NCI-H510A treated with DMSO at 0.1 percent for 48 hours (cell line): Measurements from ENCODE around the gene ME1.
"Not testable (repeated sequence)": the region's sequence is repeated elsewhere in the genome, so short reads cannot be mapped to it uniquely, and the experiment has no call there.

Experiments
- DNase-seq: peaks from one replicate; lab custom pipeline; 2025; lab: John Stamatoyannopoulos, UW

ME1 gene

DNA sequence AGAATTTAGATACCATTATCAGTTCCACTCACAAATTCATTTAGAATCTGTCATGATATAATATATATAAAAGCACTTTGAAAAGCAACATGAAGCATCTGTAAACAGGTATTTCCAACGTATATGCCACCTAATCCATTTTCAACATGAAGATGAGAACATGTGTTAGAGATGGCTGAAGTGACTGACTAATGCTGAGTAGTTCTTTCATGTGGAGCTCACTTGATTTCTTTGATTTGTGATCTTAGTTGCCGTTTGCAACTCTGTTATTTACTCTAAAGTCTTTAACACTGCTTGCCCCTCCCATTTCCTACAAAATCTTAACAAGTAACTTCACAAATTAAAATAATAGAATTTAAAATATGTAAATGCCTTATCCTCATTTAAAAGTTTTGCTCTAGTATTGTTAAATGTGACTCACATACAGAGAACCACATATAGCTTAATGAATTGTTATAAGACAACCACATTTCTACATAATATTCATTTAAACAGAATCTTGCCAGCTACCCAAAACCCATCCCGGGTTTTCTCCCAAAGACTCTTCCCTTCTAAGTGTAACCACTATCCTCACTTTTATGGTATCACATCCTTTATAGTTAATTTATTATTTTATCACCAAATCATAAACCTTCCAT lies 78.3 kb downstream of the ME1 start:
- DNase-seq = no peak

DNA sequence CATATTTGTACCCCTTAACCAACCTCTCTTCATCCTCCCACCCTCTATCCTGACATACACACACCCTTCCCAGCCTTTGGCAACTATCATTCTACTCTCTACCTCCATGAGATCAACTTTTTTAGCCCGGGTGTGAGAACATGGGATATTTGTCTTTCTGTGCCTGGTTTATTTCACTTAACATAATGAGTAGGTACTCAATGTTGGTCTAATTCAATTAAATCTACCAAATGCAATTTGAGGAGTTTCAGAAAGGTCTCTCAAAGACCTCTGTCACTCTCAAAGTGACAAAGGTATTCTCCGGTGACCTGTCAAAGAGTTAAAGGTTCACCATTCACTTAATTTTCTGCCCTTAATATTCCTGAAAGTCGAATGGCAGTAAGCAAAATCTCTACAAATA lies 87.7 kb downstream of the ME1 start:
- no peak for DNase-seq

DNA sequence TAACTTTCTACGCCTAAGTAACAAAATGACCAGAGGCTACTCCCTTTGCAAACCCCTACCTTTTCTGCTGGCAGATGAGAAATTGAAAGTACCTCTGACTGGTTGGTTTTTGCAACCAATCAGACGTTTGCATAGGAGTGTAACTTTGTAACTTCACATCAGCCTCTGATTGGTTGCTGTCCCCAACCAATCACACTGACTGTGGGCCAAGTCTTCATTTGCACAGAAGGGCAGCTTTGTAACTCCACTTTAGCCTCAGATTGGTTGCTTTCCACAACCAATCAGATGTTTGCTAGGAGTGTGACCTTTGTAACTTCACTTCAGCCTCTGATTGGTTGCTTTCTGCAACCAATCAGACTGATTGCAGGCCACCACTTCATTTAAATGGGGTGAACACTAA lies 89.1 kb downstream of the ME1 start:
- DNase-seq = no peak

DNA sequence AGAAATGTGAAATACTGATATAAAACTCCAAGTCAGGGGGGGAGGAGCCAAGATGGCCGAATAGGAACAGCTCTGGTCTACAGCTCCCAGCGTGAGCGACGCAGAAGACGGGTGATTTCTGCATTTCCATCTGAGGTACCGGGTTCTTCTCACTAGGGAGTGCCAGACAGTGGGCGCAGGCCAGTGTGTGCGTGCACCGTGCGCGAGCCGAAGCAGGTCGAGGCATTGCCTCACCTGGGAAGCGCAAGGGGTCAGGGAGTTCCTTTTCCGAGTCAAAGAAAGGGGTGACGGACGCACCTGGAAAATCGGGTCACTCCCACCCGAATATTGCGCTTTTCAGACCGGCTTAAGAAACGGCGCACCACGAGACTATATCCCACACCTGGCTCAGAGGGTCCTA lies 96.9 kb downstream of the ME1 start:
- not testable (repeated sequence) for DNase-seq

DNA sequence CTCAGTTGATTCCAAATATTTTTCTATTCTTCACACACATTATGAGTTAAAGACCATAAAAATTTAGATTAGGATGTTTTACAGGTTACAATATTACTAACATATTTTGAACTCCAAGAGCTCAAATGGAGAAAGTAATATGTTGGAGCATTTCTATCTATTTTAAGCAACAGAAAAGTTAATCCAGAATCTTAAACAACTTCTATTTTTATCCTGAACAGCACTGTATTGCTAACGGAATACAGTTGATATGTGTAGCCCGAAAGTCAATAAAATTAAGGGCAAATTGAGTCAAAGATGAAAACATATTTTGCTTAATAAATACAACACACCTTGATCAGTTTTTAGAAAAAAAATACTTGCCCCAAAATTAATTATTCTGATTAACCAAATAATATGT lies 97.4 kb downstream of the ME1 start:
- no peak for DNase-seq

DNA sequence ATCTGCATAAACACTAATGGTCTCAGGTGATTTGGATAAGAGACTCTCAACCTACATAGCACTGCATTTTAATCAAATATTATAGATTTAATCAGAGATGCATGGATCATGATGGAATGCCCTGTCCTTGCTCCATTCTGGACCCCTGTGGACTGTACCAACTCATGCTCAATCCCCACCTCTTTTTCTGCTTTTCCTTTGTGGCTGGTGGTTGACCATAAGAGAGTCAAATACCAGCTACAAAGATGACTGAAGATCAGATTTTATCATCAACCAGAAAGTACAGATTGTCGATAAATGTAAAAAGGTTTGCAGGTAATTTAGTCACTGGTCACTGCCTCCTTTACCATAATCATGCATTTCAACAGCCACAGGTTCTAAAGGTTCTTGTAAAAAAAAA lies 116.2 kb downstream of the ME1 start:
- no peak for DNase-seq

DNA sequence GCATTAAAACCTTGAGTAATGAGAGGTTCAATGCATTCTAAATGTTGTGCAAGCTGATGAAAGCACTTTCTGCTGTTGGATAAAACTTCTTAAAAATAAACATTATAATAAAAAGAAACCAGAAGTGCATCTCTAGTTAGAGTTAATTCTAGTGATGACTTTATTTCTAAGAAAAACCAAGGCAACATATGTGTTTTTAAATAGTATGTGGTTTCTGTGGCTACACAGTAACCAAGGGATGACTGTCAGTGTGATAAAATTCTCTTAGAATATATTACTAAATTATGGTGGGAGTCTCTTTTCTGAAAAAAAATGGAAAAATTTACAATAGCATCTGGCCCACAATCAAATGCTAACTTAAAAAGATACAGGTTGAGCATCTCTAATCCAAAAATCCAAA lies 117.0 kb downstream of the ME1 start:
- DNase-seq = no peak

DNA sequence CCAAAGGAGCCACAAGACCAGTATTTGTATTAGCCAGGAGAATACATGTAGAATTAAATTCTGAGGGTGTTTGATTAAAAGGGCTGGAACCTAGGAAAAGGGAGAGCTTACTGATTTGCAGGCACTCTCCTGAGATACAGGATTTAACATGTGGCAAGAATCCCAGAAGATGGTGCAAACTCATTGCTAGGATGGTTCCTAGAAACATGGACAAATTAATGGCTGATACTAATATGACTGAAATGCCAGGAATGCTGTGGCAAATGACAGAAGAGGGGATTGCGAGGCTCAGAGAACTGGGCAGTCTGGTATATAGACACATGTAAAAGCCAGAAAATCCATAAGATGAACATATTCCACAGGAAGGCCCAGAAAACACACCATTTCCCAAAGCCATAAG lies 119.6 kb downstream of the ME1 start:
- DNase-seq = no peak

DNA sequence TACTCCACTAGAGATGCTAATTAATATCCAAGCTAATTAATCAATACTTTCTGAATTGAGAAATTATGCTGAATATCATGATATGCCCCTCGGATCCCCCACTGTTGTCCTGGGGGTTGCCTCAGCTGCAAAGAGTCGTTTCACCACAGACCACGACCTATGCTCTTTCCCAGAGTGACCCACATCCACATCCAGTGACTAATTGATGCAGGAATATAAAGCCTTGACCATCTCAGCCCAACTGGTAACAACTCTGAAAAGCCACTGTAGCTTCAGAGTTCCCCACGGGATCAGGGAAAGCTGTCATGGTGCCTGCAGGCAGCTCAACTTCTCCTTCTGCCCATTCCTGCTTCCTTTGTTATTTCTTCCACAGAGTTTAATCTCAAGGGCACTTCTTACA lies 120.8 kb downstream of the ME1 start:
- no peak for DNase-seq

DNA sequence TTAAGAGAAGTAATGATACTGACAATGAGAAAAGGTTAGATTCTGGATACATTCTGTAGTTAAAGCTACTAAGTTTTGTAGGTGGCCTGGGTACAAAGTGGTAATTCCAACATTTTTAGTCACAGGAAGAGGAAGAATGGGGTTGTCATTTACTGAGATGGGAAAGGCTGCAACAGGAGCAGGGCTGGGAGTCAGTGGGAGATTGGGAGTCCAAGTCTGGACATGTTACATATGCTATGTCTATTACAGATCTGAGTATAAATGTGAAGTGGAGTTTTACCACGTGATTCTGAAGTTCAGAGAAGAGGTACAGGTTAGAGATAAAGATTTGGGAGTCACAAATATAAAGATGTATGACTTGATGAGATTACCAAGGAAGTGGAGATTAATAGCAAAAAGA lies 121.5 kb downstream of the ME1 start:
- DNase-seq = no peak

DNA sequence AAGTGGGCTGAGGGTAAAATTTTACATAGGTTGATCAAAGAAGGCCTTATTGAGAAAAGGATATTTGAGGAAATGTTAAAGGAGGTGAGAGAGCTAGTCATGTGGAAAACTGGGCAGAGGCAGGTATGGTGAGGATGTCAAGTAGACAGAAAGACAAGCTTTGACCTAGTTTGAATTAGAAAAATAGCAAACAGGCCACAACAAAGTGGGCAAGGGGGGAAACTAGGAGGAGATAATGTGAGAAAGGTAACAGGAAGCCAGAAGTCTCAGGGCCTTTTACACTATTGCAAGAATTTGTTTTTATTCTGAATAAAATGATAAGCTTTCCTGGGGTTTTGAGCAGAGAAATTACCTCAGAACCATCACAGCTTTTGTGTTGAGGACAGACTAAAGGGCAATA lies 122.0 kb downstream of the ME1 start:
- no peak for DNase-seq

DNA sequence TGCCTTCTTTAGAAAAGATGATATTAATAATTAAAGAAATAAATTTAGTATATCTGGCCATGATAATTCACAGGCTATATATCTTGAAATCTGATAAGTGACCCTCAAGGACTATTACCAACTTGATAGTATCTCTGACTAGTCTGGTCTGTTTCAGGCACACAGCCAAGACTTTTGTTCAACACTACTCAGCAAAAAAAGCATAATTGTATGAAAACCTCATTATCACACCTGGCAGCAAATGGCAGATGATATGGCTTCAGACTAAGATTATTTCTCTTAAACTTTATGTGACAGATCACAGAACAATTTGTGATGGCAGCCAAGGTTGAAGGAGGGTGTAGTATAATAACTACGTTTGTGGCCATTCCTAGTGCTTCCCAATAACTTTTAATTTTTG lies 123.0 kb downstream of the ME1 start:
- no peak for DNase-seq

DNA sequence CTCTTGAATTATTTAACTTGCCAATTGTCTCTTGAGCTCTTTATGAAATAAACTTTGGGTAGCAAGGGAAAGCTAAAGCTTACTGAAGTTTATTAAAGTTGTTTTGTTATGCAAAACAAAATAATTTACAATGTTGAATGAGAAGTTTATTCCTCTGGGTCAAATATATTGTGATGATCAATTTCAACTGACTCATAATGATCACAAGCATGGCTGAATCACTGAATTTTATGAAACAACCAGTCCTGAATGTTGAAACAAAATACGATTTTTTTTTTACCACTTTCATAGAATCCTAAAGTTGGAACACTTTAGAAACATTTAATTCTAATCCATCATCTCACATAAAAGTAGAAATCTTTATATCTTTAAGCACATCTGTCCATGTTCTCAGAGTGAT lies 127.4 kb downstream of the ME1 start:
- no peak for DNase-seq

DNA sequence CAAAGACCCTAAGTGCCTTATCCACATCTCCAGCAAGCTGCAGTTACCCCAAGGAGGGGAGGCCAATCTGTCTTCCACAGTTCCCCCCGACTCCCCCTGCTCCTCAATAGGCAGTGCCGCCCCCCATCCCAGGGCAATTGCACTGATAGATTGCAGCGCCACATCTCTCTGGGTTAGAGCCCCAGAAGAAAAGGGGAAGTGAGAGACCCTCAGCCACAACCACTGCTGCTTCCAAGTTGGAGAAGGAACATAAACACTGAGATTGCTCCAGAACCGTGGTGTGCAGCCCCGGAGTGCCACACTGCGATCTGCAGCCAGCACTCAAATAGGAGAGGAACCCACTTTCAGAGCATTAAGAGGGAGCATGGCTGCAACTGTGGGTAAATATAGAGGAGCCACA lies 136.2 kb downstream of the ME1 start:
- DNase-seq = no peak

DNA sequence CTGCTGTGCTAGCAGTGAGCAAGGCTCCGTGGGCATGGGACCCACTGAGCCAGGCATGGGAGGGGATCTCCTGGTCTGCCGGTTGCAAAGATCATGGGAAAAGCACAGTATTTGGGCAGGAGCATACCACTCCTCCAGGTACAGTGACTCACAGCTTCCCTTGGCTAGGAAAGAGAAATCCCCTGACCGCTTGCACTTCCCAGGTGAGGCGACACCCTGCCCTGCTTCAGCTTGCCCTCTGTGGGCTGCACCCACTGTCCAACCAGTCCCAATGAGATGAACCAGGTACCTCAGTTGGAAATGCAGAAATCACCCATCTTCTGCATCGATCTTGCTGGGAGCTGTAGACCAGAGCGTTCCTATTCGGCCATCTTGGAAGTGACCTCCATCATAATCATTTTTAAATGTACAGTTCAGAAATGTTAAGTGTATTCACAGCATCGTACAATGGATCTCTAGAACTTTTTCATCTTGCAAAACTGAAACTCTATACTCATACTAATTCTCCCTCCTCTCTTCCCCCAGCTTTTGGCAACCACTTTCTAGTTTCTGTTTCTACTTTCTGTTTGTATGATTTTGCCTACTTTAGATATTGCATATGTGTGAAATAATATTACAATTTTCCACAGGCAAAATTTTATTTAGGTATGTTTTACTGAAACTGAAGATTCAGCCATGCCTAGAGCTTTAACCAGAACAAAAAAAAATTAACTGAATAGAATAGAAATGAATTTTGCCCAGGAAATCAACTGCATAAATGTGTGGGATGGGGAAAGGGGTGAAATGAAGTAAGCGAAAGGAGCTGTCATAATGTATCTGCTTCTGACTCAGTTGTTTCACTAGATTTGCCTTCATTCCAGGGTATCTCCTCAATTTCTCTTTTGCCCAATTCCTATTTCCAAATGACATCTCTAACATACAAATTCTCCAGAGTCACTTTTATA lies 137.7 kb downstream of the ME1 start:
- DNase-seq = no peak

DNA sequence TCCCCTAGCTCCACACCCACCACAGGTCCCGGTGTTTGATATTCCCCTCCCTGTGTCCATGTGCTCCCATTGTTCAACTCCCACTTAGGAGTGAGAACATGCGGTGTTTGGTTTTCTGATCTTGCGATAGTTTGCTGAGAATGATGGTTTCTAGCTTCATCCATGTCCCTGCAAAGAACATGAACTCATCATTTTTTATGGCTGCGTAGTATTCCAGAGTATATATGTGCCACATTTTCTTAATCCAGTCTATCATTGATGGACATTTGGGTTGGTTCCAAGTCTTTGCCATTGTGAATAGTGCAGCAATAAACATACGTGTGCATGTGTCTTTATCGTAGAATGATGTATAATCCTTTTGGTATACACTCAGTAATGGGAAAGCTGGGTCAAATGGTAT lies 143.6 kb downstream of the ME1 start:
- not testable (repeated sequence) for DNase-seq

DNA sequence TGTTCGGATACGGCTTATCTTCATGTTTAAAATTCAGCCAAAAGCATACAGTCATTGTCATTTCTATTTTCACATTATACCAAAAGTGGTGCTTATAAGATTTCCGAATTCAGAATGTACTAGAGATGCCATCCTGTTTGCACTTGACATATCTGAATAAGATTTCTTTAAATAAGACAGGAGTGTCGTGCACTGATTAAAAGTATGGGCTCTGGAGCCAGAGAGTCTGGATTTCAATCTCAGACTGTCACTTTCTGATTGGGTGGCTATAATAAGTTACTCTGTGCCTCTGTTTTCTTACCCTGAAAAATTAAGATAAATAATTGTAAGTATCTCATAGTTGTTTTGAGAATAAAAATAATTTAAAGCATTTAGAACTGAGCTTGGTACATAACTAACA lies 144.9 kb downstream of the ME1 start:
- DNase-seq = no peak

DNA sequence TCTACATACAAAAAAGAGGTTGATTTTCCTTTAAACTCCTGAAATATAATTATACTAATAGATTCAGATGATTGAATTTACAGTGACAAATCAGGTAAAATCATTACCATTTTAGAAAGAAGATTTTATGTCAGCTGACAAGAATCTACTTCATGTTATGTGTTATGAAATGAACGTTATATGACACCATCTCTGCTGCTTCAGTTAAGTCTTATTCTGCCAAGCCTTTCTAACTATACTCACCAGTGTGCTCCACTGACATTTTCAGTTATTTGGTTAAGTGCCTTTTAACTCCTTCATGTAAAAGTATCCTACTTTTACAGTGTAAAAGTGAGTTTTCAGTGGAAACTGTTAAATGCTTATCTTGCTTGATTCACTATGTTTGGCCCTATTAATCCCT lies 157.3 kb downstream of the ME1 start:
- DNase-seq = no peak

DNA sequence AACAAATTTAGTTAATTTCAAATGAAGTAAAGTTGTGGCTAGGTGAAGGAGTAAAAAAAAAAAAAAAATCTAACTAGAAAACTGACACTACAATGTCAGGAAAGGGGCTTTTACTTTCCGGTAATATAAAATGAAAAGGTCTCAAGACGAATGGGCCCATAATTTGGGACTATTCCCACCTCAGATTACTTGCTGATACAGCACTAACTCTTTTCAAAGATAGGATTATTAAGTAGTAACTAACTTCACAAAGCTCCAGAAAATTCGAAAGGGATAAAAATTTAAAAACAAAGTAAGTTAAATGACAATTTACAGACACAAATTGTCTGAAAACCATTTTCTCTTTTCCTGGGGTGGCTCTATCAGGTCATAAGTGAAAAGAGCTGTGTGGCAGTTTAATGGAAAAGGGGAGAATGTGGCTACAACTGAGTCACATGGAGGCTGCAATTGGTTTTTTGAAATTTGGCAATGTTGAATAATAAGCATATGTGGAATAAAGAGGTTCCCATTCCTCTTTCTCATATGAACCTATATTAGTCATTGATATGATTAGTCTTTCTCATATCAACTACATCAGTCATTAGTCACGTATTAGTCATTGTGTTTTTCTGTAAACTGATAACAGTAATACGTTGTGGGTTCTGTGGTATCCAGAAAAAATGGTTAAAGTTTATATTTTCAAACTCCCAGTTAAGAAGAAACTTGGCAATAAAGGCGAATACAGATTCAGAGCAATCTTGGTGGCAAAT lies 159.7 kb downstream of the ME1 start:
- DNase-seq = no peak

DNA sequence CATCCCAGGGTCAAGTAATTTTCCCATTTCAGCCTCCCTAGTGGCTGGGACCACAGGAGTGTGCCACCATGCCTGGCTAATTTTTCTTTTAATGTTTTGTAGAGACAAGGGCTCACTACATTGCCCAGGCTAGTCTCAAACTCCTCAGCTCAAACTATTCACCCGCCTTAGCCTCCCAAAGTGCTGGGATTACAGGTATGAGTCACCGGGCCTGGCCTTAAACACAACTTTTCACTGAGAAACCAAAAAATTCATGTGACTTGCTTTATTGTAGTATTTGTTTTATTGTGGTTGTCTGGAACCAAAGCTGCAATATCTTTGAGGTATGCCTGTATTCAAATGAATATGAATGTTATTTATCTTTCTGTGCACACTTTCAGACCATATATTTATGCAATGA lies 165.5 kb downstream of the ME1 start:
- no peak for DNase-seq

DNA sequence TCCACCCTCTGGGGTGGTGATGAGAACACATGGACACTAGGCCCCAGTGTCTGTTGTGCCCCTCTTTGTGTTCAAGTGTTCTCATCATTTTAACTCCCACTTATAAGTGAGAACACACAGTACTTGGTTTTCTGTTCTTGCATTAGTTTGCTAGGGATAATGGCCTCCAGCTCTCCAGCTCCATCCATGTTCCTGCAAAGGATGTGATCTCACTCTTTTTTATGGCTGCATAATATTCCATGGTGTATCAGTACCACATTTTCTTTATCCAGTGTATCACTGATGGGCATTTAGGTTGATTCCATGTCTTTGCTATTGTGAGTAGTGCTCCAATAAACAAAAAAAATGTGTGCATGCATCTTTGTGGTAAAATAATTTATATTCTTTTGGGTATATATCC lies 170.3 kb downstream of the ME1 start:
- no peak for DNase-seq

DNA sequence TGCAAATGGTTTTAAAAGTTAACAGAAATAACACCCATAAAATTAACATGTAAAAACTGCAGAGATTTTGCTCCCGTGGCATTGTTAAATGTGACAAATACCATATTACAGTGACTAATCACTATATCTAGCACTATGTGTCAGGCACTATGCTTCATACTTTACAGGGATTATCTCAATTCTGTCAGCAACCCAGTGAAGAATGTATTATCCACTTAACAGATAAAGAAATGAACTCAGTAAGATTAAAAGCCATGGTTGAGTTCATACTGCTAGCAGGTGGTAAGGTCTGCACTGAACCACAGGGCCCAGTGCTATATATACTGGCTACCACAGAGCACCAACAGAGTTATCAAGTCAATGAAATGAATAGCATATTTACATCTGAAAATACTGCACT lies 172.3 kb downstream of the ME1 start:
- DNase-seq = no peak

DNA sequence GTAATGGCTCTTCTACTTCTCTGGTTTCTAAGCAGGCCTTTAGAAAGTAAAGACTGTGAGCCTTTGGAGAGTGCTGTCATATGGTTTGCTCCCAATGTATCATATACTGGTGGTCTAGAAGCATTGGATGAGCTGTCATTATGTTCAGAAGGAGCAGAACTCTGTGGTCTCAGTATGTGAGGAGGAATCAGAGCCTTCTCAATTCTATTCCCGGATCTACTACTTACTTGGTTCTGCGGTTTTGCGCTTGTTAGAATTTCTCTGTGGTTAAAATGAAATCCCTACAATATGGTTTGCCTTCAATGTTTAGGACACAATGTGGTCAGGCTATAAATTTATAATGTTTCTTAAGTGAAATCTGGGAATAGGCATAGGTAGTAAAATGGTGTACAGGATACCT lies 173.1 kb downstream of the ME1 start:
- no peak for DNase-seq
